T-helper 9 cell (primary cell): Measurements from ENCODE around the gene ST6GALNAC4.

Source experiments
- DNase-seq: peaks from one replicate; pipeline ENCODE4 v3.0.0-alpha.2; 2020
- total RNA-seq, 2 donors: gene quantifications; one replicate each; lab custom pipeline; 2026; lab: John Stamatoyannopoulos, UW

The ST6GALNAC4 gene, protein sequence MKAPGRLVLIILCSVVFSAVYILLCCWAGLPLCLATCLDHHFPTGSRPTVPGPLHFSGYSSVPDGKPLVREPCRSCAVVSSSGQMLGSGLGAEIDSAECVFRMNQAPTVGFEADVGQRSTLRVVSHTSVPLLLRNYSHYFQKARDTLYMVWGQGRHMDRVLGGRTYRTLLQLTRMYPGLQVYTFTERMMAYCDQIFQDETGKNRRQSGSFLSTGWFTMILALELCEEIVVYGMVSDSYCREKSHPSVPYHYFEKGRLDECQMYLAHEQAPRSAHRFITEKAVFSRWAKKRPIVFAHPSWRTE
- 17.4 to 18.6 reads per million in 2 donors for total RNA-seq

DNA sequence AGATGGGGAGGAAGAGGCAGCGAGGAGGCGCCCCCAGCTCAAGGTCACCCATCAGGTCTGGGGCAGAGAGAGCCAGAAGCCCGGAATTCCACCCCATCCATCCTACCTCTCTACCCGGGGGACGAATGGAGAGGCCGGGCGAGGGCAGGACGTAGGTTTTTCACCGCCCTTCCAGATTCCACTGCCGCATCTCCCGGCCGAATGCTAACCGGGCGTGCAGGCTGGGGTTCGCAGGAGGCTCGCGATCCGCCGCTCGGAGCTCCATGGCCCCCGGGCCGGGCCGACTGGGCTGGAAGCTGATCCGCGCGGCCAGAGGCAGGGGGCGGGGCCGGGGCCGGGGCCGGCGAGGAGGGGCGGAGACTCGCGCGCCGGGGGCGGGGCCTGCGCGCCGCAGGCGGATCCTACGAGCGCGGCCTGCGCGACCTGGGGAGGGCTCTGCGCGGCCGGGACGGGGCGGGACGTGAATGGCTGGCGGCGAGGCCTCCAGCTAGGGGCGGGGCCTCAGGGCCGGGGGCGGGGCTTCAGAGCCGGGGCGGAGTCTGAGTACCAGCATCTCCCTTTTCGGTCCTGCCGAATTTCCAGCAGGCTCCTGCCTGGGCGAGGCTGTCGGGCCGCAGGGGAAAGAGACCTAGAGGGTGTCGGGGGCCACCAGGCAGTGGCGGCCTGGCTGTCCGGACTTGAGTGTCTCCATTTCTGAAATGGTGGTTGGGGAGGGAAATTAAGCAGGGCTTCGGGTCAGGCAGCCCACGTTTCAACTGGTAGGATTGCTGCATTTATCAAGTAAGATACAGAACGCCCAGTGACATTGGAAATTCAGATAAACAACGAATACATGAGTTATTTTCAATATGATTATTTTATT lies at the start of gene ST6GALNAC4:
Gene ST6GALNAC4, minus strand, starts transcription at position 322 of the 862 bp plus-strand sequence. CDS start 622 bp downstream, outside the sequence.
- DNase-seq = peak; percentile 98

DNA sequence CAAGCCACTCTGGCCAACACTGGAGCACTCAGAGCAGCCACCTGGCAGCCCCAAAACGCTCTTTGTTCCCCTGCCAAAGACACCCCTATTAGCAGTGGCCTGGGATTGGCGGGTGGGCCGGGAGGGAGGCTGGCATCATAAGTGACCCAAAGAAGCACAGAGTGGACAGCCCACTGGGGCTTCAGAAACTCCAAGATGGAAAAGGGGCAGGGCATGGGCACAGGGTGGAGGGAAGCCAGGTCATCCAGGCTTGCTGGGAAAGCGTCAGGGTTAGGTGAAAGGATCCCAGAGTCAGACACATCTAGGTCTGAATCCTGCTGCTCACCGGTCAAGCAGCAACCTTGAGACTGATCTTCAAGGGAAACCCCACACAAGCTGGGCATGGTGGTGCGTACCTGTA lies 49.1 kb upstream of the ST6GALNAC4 start:
- no peak for DNase-seq

DNA sequence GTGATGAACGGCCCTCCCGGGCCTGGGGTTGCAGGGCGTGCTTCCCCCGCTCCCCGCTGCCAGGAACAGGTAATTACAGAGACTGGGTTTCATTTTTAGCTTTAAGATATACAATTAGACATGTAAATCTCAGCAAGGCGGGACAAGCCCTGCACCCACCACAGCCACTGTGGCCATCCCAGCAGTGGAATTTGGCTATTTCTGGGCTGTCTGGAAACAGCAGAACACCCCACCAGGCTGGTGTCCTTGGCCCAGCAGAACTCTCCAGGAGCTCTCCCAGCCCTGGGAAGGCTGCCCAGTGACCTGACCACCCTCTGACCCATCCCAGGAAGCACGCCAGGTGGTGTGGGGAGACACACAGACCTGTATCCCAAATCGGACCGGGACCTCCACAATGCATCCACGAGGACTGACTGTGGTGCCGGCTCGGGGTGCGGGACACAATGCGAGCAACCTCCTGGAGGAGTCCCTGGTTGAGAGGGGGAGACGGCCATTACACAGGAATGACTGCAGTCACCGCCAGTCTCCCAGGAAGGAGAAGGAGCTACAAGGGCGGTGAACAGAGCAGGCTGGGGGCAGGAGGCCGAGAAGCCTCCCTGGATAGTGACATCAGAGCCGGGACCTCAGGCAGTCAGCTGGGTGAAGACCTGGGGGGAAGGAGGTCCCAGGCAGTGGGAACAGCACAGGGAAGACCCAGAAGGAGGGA lies 46.7 kb upstream of the ST6GALNAC4 start:
- DNase-seq = no peak

DNA sequence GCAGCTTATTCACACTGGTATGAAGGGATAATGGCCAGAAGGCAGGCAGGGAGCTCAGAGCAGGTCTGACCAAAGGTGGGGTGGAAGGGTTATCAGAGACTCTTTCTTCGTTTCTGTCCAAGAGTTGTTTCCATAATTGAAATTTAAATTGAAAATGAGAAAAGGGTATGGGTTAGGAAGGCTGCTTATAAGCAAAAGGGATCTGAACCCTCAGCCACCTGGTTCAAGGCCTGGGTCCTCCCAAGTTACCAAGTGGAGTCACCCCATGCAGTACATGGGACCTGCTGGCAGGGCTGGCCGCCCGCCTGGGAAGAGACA lies 46.2 kb upstream of the ST6GALNAC4 start:
- no peak for DNase-seq

DNA sequence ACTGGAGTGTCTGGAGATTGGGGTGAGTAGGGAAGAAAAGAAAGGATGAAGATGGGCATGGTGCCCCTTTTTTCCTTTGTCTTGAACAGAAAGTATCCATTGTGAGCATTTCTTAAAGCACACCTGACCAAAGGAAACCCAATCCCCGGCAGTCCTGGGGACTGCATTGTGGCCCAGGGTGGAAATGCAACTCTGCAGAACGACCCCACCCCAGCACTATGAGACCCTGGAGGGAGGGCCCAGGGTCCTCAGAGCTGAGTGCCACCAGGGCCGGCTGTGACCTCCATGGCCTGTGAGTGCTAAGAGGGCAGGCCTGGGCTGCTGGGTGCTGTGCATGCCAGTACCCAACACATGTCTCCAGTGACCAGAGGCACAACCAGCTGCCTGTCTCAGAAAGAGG lies 45.4 kb upstream of the ST6GALNAC4 start:
- DNase-seq = no peak

DNA sequence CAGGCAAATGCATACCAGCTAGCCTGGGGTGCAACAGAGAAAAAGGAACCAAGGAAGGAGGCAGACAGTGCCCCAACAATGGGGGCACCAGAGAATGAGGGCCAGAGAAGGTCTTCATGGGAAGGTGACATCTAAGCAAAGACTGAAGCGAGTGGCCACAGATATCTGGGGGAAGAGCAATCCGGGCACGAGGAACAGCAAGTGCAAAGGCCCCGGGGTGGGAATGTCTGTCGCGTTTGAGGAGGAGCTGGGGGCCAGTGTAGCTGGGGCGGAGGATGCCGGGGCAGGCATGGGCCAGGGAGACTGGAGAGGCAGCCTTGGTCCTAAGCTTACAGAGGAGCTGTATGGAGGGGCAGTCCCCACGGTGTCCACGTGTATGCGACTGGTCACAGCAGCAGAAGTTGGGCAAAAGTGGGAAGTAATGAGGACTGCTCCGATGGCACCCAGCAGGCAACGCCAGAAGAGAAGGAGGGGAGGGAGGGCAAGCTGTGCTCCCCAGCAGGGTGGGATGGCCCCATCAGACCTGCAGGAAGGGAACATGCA lies 44.8 kb upstream of the ST6GALNAC4 start:
- DNase-seq = no peak

DNA sequence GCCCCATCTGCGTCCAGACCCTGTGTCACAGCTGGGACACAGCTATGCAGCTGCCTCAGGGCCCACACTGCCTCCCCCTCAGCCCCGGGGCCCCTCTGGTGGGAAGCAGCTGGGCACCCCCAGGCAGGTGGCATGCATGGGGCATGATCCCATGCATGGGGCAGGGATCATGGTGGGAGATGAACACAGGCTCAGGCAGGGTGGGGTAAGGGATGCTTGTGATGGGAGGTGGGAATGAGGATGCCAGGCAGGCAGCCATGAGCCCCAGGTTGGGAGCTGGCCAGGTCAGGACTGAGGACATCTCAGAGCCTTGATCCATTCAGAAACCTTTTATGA lies 44.3 kb upstream of the ST6GALNAC4 start:
- no peak for DNase-seq

DNA sequence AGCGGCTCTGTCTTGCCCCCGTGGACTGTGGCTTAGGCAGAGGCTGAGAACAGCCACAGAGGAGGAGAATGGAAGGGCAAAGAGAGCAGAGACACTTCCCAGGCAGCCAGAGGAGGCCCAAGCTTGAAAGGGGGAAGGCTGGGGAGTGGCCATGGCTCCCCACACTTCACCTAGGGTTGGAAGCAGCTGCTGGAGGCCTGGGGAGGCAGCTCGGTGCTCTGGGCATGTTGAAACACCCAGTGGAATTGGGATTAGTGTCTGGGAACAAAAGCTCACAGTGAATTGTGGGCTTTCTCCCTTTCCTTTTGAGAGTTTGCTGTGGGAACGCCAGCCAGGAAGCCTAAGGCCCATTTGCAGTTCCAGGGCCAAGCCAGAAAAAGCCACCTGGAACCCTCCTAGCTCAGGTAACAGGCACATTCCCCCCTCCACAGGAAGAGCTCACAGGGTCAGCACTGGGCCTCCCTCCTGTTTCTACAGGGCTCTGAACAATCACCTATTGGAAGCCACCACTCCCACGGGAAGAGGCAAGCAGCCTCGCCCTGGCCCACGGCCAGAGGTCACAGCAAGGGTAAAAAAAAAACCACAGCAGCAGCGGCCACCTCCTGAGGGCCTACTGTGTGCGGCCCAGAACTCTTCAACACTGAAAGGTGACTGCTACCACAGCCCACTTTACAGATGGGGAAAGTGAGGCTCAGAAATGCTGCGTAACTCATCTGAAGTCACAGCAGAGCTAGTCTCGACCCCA lies 43.7 kb upstream of the ST6GALNAC4 start:
- DNase-seq = no peak

DNA sequence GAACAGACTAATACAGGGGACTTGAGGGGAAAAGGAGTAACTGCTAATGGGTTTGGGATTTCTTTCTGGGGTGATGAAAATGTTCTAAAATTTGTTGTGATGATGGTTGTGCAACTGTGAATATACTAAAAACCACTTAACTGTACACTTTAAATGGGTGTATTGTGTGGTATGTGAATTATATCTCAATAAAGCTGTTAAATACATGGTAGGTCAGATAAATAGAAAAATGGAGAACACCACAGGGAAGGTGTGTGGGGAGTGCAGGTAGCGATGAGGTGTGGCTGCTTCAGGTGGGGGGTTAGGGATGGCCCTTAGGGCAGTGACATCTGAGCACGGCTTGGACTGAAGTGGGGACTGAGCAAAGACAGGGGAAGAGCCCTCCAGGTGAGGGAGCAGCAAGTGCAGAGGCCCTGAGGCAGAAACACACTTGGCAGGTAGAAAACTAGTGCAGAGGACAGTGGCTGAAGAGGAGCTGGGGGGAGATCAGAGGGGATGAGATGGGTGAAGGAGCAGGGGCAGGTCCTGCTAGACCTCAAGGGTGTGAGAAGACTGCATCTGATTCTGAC lies 43.1 kb upstream of the ST6GALNAC4 start:
- DNase-seq = no peak

DNA sequence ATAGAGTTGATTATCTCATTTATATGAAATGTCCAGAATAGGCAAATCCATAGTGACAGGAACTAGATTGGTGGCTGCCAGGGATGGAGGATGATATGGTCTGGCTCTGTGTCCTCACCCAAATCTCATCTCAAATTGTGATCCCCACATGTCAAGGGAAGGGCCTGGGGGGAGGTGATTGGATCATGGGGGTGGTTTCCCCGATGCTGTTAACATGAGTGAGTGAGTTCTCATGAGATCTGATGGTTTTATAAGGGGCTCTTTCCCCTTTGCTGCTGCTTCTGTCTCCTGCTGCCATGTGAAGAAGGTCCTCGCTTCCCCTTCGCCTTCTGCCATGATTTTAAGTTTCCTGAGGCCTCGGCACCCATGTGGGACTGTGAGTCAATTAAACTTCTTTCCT lies 42.6 kb upstream of the ST6GALNAC4 start:
- no peak for DNase-seq

DNA sequence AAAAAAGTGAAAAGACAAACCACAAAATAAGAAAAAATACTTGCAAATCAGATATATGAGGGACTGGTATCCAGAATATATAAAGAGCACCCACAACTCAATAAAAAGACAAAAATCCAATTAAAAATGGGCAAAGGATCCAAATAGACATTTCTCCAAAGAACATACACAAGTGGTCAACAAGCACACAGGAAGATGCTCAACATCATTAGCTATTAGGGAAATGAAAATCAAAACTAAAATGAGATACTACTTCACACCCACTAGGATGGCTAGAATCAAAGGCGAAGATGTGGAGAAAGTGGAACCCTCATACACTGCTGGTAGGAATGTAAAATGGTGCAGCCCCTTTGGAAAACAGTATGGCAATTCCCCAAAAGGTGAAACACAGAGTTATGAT lies 41.9 kb upstream of the ST6GALNAC4 start:
- no peak for DNase-seq

DNA sequence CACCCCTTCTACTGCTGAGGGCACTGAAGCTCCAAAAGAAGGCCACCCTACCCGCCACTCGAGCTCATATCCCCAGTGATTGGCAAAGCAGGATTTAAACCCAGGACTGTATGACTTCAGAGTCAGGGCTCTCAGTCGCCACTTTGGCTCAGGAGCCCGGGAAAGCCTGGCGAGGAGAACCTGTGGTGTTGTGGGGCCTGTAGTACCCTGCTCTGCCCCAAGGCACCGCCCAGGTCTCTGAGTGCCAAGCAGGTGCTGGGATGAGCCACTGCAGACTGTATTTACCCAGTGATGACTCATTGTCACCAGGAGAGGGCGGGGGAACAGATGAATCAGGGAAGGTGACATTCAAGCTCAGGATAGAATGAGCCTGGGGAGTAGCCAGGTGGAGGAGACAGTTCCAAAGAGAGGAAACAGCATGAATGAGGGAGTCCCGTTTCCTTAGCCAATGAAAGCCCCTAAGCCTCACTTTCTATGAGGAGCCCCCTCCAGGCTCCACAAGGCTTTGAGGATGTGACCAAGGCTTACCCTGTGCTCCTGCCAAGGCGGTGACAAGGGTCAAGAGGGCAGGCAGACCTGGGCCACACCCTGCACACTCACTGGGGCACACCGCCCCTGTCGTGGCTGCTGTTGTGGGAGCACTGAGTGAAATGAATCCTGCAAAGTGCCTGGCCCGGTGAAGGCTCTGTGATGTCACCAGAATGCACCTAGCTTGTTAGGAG lies 38.6 kb upstream of the ST6GALNAC4 start:
- DNase-seq = peak; percentile 69

DNA sequence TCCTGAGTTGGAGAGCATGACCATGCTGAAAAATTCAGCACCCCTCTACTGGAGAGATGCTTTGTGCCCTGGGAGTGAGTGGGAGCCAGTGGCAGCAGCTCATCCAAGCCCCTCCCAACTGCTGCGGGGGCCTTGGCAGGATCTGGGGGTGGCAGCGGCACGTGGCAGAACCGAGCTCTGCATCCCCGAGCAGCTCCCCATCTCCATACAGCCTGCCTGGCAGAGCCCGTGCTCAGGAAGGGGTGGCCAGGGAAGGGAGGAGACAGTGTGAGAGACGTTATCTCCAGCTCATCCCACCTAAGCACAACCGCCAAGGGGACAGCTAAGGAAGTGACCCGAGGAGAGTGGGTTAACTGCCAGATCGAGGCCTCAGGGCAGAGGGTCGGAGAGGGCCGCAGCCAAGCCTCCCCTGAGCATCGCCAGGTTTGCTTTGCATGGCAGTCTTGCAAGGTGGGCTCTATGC lies 38.0 kb upstream of the ST6GALNAC4 start:
- no peak for DNase-seq

DNA sequence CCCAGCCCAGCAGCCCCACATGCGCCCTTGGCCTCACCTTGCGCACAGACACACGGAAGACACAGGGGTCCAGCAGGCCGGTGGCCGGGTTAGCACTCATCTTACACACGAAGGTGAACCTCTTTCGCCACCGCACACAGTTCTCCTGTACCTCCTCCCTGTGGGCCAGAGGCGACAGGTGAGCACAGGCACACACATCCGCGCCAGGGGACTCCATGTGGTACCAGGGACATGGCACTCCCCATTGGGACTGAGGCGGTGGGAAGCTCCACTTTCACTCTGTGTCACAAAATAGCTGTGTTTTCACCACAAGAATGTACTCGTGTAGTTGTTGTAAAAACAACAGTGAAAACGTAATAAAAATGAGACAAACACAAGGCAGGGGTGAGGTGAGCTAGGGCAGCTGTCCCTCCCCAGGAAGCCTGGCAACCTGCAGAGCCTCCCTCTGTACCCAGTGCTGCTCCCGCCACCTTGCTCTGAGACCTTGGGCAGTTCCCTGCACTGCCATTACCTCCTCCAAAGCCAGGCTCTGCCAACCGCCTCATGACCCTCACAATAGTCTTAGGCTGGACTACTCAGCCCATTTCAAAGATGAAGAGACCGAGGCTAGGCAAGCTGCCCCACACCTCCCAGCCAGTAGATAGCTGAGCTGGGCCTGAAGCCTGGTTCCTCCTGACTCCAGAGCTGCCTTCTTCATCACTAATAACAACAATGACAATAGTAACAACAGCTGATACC lies 37.1 kb upstream of the ST6GALNAC4 start:
- DNase-seq = no peak

DNA sequence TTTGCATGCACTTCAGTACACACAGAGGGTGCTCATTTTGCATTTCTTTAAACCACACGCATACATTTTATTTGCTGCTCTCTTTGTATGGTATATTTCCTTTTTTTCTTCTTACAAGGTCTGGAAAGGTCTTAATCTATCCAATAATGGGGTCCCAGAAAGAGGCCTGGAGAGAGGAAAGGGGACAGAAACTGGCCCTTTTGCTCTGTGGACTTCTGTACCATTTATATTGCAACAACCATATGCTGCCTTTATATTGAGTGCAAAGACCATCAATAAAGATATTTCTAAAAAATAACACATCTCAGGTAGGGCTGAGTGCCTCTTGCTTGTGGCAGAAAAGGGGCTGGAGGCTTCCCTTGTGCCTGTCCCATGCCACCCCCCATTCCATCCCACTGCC lies 36.3 kb upstream of the ST6GALNAC4 start:
- DNase-seq = no peak

DNA sequence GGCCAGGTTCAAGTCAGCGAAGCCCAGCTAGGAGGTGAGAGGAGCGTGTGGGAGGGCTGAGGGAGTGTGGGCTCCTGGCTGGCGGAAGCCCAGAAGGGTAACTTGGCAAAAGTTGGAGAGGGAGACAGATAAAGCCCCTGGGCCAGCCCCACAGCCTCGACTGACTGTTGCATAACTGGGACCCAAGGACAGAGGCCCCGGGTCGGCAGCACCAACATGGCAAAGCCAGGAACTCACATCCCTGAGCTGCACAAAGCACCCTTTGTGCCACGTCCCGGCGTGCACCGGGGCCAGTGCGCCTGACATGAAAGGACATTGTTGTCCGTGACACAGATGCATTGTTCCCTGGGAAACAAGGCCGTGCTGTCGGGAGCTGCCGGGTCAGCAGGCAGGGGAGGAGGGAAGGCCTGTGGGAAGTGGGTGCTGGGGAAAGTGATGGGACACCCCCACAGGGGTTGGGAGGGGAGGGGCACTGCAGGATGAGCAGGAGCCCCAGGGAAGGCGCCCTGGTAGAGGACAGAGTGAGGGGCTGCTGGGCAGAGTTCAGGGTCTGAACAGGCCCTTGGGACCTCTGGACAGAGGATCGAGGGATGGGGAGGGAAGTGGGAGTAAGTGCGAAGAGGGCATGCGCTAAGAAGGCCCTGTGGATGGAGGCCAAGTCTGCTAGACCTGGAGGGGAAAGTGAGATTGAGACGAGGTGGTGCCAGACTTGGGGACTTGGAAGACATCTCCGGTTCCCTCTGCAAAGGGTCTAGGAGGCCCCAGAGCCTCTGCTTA lies 33.9 kb upstream of the ST6GALNAC4 start:
- DNase-seq = no peak

DNA sequence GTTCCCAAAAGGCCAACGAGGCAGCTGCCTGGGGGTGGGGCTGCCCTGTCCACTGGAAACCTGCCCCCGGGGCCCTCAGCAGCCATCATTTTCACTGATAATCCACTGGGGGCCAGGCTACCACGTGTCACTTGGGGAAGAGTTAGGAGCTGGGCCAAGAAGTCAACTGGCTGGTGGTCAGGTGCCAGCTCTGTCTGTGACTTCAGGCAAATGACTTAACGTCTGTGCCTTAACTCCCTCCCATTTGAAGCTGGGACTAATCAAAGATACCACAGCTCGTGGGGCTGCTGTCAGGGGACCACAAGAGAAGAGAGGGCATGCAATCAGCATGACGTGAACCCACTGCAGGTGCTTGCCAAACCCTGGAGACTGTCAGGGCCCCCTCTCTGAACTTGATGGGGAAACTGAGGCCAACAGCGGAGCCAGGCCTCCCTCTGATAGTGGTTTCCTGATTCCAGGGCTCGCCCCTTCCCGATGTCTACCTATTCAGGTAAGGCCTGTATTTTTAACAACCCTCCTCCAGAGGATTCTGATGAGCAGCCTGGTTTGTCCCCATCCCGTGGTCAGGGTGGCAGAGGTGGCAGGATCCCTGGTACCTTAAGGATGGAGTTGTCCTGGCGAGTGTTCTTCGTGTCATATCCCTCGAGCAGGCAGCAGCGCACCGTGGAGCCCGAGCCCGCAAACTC lies 33.1 kb upstream of the ST6GALNAC4 start:
- no peak for DNase-seq

DNA sequence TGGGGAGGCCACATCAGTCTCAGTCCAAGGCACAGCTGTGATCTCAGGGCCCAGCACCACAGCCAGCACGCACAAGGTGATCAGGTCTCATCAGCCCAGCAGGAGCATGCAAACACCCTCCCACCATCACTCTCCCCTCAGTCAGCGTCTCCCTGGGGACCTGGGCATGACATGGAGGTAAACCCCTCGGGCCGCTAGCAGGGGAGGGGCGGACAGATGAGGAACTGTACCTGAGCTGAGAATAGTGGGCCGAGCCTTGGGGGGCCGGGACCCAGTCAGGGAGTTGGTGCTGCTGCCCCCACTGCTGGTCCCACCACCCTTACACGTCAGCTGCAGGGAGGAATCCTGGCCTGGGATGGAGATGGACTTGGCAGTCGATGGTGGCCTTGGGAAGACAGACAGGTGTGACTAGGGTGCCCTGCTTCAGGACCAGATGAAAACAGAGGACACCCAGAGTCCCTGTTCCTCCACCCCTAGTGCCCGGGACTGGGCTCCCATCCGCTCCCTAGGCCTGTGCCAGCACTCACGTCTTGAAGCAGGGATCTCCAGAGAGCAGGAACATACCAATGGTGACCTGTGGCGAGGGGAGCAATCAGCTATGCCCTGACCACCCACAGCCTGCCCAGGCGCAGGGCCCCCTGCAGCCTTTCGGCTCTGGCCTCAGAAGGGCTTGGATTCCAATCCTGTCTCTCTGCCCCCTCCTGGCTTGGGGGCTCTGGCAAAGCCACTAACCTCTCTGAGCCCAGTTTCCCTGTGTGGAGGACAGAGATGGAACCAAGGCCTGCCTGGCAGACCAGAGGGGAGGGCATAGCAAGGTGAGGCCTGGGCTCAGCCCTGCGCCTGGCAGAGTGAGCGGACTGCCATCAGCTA lies 31.2 kb upstream of the ST6GALNAC4 start:
- DNase-seq = no peak
